GM21528 (cell line): ENCODE data around the gene NPAS3.

ENCODE experiments used
- ATAC-seq: cut with Tn5 transposase; IDR thresholded peaks from one replicate; pipeline ENCODE4 v1.9.1; 2021; ENCODE audit warnings: mild to moderate bottlenecking, moderate library complexity; ENCODE audit not compliant: unreplicated experiment, low FRiP score

The NPAS3 gene

DNA sequence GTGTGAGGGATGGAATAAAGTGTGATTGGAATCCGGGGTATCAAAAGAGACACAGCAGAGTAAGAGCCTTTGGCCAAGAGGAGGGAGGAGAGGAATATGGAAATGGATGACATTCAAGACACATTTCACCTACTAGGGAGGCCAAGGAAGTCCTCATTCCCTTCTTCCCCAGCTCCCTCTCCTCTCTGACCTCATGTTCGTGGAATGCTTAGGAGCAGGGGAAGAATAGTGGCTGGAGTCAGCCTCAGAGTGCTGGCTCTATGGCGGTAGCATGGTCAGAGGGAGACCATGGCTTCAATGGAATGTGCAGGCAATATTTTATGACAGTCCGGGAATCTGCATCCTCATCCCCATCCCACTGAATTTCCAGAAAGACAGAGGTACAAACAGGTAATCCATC, 815.6 kb downstream of the NPAS3 start:
- ATAC-seq = no peak

DNA sequence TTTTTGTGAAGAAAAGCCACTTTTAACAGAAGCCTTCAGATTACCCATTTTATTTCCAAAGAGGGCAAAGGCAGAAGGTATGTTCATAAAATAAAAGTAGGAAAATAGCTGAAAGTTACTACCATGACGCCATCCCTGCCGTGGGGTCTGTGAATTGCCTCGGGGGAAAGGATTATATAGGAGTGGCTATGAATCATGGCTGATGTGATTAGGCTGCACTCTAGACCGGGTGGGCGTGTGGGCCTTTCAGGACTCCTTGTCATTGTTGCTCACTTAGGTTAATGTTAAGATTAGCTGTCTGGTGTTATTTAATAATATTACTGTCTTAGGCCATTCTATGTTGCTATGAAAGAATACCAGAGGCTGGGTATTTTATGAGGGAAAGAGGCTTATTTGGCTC, 816.7 kb downstream of the NPAS3 start:
- ATAC-seq = no peak

DNA sequence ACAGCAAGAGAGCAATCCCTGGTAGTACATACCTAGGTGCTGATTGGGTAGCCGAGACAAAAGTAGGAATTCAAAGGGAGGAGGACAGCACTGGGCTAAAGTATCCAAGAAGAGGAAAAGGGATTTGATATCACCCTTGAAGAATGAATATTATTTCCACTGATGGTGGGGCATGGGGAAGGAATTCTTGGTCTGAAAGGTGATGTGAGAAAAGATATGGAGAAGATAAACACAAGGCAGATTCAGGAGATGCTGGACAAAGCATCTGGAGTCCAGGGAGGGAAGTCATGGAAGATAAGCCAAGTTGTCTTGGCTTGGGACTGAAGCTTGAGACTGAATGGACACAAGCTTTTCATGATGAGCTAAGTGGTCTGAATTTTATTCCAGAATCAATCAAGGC, 818.2 kb downstream of the NPAS3 start:
- no peak for ATAC-seq

DNA sequence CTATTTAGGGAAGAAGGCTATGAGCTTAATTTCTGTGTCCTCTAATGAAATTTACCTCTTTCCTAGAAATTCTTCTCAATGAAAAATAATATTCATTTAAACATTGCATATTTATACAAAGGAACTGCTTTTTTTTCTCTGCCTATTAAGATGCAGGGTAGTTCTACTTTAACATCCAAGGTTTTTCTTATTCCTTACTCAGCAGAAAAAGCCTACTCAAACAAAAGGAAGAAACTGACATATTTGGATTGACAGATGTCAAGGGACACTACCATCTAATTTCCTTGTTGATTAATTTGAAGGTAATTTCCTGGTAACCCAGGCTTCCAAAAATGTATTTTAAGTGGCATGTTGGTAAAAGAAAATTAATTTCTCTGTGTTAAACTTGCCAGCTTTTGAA, 819.9 kb downstream of the NPAS3 start:
- ATAC-seq = no peak

DNA sequence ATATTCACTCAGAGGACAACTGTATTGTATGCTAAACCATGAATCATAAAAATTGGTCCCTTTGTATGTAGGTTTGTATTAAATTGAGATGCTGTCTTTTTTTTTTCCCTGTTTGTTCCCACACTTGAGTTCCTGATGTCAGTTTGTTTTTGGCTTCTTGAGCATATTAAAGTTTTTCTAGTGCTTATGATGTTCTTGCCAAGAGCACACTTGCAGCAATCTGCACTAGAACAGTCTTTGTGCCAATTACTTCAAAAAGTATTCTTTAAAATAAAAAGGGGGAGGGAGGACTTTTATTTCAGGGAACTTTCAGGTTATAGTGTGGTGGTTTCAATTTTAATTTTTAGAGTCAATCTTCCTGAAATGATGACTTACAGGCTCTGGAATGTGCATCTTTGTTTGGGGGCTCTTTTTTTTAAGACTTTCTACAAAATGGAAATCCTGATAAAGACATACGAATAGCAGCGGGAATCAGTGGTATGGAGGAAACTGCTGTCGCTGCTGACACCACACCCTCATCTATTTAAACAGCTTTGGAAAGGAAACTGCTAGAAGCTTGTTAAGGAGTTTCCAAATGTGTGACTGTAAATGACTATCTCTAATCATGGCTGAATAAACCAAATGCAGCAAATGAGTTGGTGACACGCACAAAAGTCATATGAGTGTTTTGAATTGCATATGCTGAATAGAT, 823.6 kb downstream of the NPAS3 start:
- ATAC-seq = no peak

DNA sequence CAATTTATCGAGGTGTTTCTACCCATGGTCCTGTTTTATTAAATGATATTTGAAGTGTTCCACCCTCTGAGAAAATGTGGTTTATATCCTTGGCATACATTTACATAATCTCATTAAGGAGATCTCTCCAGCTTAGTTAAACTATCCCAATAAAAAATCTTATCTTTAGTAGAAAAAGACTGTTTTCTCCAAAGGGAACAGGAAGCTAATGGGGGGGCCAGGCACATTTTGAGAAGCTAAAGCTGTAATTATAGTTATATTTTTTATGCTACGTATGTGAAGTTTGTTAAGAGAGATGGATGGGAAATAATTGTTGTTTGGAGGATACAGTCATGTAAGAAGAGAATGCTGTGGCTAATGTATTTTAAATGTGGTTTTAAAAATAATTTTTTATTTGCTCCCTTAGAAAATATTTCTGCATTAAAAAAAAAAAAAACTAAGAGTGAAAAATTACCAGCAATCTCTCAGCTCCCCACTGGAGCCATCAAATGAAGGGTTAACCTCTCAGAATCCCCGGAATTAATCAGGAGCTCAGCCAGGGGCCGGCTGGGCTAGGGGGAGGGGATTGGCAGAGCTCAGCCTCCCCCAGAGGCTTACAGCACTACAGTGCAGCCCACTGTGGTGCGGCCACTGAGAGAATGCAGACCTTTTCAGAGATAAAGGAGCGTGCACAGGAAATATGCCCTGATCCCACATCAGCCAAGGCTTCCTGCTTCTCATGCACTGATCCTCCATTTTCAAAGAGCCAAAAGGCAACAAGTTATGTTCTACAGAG, 826.4 kb downstream of the NPAS3 start:
- ATAC-seq = no peak

DNA sequence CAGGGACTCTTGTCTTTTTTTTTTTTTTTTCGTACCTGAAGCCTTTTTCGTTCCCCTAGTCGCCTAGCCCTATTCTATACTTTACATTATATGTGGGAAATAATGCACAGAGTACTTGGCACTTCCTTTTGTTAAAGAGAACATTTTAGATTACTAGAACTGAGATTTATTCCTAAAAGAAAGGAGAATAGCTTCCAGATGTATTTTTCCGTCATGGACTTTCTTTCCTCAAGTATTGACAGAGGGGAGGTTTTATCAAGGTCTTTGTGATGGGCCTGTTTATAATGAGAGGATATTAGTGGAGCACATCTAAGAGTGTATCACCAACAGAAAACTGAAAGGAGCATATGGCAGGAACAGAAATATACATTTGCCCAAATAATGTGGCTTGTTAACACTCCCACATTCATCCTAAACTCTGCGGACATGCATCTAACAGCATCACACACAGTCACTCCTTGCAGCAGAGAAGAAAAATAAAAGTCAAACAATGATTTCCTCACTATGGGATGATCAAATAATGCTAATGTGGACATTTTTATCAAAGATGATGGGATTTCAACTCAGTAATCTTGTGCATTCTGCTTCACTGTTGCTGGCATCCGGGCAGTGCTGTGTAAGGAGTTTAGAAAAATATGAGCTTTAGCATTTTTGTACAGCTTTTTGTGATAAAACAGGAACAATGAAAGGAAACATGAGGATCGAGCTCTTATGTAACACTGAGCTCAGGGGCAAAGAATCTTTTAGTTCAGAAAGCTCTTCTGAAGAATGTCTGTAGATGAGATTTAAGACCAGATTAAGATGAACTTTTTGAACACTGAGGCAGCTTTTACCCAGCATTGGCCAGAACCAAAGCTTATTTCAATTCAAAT, 829.1 kb downstream of the NPAS3 start:
- no peak for ATAC-seq

DNA sequence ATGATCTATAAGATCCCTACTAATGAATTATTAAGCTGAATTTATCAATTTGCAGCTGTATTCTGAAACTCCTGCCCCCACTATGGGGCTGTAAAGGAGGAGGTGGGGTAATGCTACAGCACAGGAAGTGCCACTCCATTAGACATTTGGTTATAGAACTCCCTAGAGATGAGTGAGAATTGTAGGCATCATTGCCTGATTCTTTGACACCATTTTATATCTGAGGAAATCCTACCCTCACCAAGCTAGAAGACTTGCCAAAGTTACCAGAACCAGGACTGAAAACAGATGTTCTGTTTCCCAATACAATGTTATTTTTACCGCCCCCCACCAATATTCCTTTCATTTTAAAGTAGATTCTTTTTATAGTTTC, 829.8 kb downstream of the NPAS3 start:
- ATAC-seq = no peak

DNA sequence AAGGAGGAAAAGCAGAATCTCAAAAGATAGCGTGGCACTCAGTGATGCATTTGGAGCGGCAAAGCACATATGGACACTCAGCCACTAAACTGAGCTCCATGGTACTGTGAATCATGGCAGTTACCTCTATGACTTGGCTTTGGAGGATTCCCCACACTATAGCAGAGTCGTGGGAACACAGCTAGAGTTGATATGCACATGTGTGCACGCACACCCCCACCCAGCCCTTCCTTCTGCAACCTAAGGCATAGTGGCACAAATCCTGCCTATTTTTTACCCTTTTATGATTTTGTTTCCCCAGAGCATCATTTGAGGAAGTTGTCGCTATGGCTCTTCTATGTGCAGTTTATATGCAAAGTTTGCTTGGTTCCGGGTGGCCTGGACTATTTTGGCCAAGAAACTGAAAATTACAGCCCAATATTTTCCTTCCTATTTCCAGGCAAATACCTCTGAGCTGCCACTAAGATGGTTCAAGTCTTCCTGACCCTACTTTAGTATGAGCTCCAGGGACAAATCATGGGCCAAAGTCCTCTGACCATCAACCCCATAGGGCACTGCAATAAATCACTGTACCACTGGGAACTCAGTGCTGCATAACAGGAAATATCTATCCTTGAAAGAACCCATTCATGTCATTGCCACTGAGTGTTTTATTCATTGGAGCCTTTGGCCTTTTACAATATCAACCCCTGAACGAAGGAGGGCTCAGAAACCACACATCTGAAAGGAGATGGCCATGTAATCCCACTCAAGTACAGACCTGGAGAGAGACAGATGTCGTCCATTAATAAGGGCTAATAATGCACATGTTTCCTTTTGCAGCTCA, 834.7 kb downstream of the NPAS3 start:
- ATAC-seq = no peak

DNA sequence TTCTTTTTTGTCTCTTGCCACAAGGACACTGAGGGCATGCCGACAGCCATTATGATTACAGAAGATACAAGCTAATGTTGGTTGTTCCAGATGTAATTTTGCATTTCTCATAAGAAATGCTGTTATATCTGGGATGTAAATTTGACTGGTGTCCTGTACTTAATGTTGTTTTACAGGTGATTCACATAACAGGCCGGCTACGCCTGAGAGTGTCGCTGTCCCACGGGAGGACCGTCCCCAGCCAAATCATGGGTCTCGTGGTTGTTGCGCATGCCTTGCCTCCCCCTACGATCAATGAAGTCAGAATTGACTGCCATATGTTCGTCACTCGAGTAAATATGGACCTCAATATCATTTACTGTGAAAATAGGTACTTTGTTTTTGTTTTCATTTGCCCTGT, 835.5 kb downstream of the NPAS3 start:
- no peak for ATAC-seq

DNA sequence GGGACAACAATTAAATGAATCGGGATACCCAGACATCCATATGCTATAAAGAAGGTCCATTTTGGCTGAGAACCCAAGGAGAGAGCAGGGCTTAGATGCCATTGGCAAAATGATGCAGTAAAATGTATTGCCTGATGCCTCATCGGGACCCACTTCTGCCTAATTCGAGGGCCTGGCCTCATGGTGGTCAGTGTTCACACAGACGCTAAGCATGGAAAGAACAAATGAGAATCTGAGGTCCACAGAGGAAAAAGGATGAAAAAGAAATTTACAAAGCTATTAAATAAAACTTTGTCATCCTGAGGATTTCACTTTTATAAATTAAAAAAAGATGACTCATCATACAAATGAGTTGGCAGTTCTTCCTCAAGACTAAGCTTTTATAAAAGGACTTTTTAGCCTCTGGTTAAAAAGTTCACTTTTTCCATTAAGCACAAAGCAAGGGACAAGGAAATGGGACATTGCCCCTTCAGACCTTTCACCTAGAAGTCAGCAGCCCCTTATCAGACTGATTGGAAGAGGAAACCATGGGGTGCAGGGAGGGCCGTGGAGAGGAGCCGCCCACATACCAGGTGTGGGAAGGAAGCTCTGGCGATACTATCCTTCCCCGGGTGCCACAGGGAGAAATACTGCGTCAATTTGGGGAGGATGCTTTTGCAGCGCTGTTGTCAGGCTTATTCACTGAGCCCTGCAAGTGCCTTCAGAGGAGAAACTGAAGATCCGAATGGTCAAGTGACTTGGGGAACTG, 836.2 kb downstream of the NPAS3 start:
- no peak for ATAC-seq

DNA sequence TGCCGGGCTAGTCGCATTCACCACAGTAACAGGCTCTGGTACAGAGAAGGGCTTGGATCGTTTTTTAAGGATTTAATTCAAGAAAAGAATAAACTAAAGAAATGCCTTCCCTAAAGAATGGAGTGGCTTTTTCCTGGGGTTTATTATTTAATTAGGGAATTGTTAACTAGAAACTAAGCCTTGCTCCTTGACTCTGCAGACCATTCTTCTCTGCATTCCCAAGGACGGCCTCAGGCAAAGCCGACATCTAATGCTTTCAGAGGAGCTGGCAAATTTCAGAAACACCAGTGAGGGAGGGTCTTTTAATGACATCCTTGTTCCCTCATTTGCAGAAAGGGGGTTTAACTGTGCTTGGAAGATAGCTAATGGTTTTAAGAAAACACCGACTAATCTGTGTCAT, 838.2 kb downstream of the NPAS3 start:
- no peak for ATAC-seq

DNA sequence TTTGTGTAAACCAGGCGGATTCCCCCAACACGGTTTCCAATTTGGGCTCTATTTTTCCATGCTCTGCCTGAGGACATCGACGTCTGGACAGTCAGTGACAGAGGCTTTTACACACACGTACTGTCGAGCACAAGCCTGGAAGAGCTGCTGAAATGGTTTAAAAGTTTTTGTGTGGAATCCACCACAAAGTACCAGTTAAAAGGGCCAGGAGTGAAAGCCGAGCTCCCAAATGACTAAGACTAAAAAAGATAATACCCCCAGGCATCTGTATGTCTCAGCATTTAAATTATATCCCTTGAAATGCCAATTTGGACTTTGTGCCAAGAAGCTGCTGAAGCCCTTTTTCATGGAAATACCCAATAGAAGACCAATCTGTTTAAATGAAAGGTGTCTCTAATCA, 839.0 kb downstream of the NPAS3 start:
- ATAC-seq = no peak

DNA sequence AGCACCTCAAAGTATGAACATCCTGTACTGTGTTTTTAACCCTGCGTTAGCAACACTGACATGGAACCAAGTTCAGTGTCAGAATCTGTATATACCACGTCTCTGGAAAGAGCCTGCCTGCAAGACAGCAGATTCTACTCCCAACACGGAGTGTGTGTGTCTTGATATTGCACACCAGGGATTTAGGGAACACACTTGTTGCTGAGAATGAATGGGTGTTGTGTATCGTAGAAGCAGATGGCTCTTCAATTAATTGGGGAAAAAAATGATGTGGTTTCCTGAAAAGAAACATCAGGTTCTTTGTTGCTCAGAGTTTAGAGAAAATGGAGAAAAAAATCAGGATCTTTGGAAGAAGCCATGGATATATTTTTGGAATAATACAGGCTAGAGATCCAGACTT, 841.4 kb downstream of the NPAS3 start:
- ATAC-seq = no peak

DNA sequence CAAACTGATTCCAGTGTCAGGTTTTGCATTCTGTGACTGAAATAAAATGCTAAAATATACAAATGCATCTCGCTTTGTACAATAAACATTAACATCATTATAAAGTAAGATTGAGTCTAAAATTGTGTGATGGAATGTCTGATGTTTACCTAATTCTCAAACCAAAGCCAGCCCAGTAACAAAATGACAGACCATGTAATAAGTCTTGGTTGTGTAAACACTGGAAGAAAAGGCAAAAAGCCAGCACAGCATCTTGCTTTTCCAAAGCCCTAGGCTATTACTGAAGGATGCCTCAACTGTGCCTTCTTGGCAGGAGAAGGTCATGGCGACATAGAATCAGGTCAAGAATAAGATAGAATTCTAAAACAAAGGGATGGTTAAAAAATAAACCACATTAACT, 842.6 kb downstream of the NPAS3 start:
- ATAC-seq = no peak

DNA sequence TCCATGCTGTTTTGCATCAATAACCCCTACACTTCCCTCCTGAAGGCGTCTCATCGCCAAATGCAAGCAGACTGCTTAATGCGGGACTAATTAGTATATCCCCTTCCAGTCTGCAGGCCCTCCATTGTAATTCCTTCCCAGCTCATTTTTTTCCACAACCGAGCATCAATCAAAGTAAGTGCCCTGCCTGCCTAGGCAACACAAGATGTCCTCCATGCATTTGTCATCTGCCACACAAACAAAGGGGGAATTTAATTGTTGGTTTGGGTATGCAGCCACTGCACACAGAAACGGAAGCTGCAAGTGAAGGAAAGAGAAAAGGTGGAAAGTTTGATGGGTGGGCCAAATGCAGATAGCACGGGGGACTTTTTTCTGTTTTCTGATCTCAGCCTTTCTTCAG, 844.2 kb downstream of the NPAS3 start:
- no peak for ATAC-seq

DNA sequence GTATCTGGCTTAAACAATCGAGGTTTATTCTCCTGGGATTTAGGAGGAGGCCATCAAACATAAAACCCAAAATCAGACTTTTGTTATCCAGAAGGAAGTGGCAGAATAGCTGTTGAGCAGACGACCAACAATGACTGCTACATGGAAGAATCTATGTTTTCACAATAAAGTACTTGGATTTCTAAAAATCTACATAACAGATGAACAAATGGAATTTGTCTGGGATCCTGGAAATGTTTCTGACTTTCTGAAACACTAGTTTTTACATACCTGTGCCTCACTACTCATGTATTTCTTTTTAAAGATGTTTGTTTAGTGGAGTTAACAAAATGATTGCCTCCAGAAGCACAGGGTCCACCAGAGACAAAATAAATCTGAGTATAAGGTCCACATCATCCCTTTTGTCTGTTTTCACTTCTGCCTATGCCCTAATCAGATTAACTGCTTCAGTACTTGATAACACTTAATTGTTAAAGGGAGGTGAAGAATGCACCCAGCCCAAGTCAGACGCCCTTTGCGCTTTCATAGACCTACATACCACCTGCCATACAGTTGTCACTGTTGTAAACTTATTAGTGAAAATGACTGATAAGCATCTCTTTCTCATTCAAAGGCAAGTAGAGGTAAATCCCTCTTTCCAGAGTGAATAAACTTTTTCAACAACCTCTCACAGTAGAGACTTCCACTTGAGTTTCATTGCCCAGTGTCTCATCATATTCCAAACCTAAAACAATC, 847.6 kb downstream of the NPAS3 start:
- no peak for ATAC-seq

DNA sequence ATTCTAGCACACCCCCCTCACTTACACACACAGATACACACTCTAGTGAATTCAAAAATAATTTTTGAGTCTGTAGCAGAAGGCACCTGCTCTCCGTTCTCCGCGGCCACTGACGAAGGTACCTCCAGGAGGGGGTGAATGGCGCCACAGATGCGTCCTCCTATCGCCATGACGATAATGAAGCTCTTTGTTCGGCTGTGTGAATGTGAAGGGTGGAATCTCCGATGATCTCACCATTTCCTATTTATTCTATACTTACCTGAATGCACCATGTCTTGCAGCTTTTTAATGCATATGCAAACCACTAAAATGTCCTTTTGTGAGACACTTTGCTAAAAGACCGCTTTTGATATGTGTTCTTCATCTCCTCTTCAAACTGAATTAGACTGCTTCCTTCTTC, 849.5 kb downstream of the NPAS3 start:
- ATAC-seq = no peak

DNA sequence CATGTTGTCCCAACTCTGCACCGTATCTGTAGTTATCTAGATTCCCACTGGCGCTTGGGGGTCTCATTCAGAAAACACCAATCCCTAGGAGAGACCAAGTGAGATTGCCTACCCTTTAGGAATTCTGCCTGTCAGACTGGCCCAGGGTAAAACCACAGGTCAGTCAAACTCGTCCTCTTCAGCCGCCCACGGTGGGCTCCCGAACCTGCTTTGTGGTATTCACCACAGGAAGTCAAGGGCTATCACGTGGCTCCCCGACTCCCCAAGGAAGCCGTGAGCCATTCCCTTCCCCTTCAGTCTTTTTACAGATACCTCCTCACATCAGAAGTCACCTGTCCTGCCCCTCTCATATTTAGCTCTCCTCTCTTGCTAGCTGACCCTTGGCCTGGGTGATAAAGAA, 852.3 kb downstream of the NPAS3 start:
- peak; percentile 51 for ATAC-seq
